ENCODE measurements around the gene PCK2. TPM values are rescaled to one million over a fixed set of nuclear protein-coding genes. Genes with fewer than 3 reads are reported as not detected.

Gene PCK2
- total and polyA plus RNA-seq, 4 donors, result 8.9 to 91.7 (median 38.2) TPM

GRCh38 chr14:24121210-24121609 is 27.1 kb downstream of the PCK2 start:
- Histone ChIP-seq H3K4me1 (ENCODE audit: control insufficient read depth in 5 of 5, insufficient read depth in 5 of 5, low read length in 5 of 5) (peaks cover 0 to 5% (median 2%) of the 10 kb centered on the region in 5 donors), H3K9ac (ENCODE audit: insufficient read depth in 1 of 2, low read length in 2 of 2) (no peak overlapping the region), H3K36me3 (ENCODE audit: control insufficient read depth in 4 of 4, insufficient read depth in 4 of 4, low read length in 4 of 4) (peaks cover 26 to 56% (median 31%) of the 10 kb centered on the region in 4 donors), H3K9me3 (ENCODE audit: control insufficient read depth in 4 of 4, insufficient read depth in 3 of 4, low read length in 3 of 4) (no peaks in the 10 kb centered on the region), H3K27me3 (ENCODE audit: control insufficient read depth in 3 of 3, insufficient read depth in 3 of 3, low read length in 2 of 3) (no peaks in the 10 kb centered on the region), H3K4me3 (no peak overlapping the region), H3K27ac (ENCODE audit: low read depth in 1 of 2, low read length in 1 of 2) (no peak overlapping the region)
- TF ChIP-seq, protein P1, sequence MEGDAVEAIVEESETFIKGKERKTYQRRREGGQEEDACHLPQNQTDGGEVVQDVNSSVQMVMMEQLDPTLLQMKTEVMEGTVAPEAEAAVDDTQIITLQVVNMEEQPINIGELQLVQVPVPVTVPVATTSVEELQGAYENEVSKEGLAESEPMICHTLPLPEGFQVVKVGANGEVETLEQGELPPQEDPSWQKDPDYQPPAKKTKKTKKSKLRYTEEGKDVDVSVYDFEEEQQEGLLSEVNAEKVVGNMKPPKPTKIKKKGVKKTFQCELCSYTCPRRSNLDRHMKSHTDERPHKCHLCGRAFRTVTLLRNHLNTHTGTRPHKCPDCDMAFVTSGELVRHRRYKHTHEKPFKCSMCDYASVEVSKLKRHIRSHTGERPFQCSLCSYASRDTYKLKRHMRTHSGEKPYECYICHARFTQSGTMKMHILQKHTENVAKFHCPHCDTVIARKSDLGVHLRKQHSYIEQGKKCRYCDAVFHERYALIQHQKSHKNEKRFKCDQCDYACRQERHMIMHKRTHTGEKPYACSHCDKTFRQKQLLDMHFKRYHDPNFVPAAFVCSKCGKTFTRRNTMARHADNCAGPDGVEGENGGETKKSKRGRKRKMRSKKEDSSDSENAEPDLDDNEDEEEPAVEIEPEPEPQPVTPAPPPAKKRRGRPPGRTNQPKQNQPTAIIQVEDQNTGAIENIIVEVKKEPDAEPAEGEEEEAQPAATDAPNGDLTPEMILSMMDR (IDR thresholded peaks at IDR 0.05; ENCODE audit: control extremely low read depth, extremely low read depth), result no peak
- 96 to 97% methylated on average over 8 of the region's 8 CpGs for WGBS, 2 donors
- ATAC-seq (ENCODE audit: insufficient read depth, low FRiP score) (no peak), DNase-seq (no peak)

DNA sequence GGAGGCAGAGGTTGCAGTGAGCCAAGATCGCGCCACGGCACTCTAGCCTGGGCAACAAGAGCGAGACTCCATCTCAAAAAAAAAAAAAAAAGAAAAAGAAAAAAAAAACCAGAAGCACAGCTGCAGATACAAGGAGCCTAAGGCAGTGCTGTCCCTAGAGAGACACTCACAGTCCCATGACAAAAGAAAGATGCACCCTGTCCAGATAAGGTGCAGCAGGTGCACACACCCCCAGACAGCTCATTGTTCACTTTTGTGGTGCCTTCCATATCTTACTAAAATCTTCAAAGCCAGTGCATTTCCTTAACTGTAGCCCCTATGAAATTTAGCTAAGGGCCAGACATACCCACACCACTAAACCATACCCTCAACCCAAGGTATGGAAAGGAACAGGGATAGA is 28.3 kb downstream of the PCK2 start:
- Histone ChIP-seq H3K9ac (ENCODE audit: insufficient read depth in 1 of 2, low read length in 2 of 2) (no peak overlapping the region), H3K4me3 (no peak overlapping the region), H3K36me3 (ENCODE audit: control insufficient read depth in 4 of 4, insufficient read depth in 4 of 4, low read length in 4 of 4) (peaks cover 26 to 52% (median 30%) of the 10 kb centered on the region in 4 donors), H3K27me3 (ENCODE audit: control insufficient read depth in 3 of 3, insufficient read depth in 3 of 3, low read length in 2 of 3) (no peaks in the 10 kb centered on the region), H3K27ac (ENCODE audit: low read depth in 1 of 2, low read length in 1 of 2) (no peak overlapping the region), H3K4me1 (ENCODE audit: control insufficient read depth in 5 of 5, insufficient read depth in 5 of 5, low read length in 5 of 5) (no peaks in the 10 kb centered on the region), H3K9me3 (ENCODE audit: control insufficient read depth in 4 of 4, insufficient read depth in 3 of 4, low read length in 3 of 4) (no peaks in the 10 kb centered on the region)
- WGBS, 2 donors, result 97 to 98% methylated on average over 4 of the region's 4 CpGs
- TF ChIP-seq, protein P1 (IDR thresholded peaks at IDR 0.05; ENCODE audit: control extremely low read depth, extremely low read depth), result no peak
- DNase-seq (no peak), ATAC-seq (ENCODE audit: insufficient read depth, low FRiP score) (no peak)

GRCh38 chr14:24122898-24123297 is 28.8 kb downstream of the PCK2 start:
- peaks cover 24 to 51% (median 28%) of the 10 kb centered on the region in 4 donors for H3K36me3 ChIP-seq (ENCODE audit: control insufficient read depth in 4 of 4, insufficient read depth in 4 of 4, low read length in 4 of 4)
- no peaks in the 10 kb centered on the region for H3K4me1 ChIP-seq (ENCODE audit: control insufficient read depth in 5 of 5, insufficient read depth in 5 of 5, low read length in 5 of 5)
- no peaks in the 10 kb centered on the region for H3K9me3 ChIP-seq (ENCODE audit: control insufficient read depth in 4 of 4, insufficient read depth in 3 of 4, low read length in 3 of 4)
- no peaks in the 10 kb centered on the region for H3K27me3 ChIP-seq (ENCODE audit: control insufficient read depth in 3 of 3, insufficient read depth in 3 of 3, low read length in 2 of 3)
- no peak overlapping the region for H3K27ac ChIP-seq (ENCODE audit: low read depth in 1 of 2, low read length in 1 of 2)
- DNase-seq (no peak), ATAC-seq (ENCODE audit: insufficient read depth, low FRiP score) (no peak)
- no peak overlapping the region for H3K9ac ChIP-seq (ENCODE audit: insufficient read depth in 1 of 2, low read length in 2 of 2)
- H3K4me3 ChIP-seq, result no peak overlapping the region
- whole genome bisulfite sequencing, 2 donors, result 90% methylated on average over 8 of the region's 8 CpGs
- TF ChIP-seq, protein P1 (IDR thresholded peaks at IDR 0.05; ENCODE audit: control extremely low read depth, extremely low read depth), result no peak

All from lung (tissue), 12 donors.